H9 (cell line): ENCODE results near the gene TUBB6. TPM values are rescaled to one million over a fixed set of nuclear protein-coding genes. Genes with fewer than 3 reads are reported as not detected.

ENCODE experiments used
- DNase-seq: peaks from one replicate; pipeline ENCODE4 v3.0.0-alpha.2; 2017
- H2AFZ ChIP-seq: one replicate; pipeline ENCODE4 v1.6.1; 2013; ENCODE audit warnings: mild to moderate bottlenecking, low read length, control low read depth, moderate library complexity
- H2AK5ac ChIP-seq: 2 replicates; pipeline ENCODE4 v1.6.1; 2013; ENCODE audit warnings: low read length, control low read depth, mixed read lengths; ENCODE audit not compliant: insufficient read length
- H2BK120ac ChIP-seq: one replicate; pipeline ENCODE4 v1.6.1; 2013; ENCODE audit warnings: low read depth, mild to moderate bottlenecking, low read length, control low read depth, inconsistent platforms; ENCODE audit not compliant: poor library complexity, severe bottlenecking
- H2BK12ac ChIP-seq: 2 replicates; pipeline ENCODE4 v1.6.1; 2013; ENCODE audit warnings: low read length, control low read depth, mixed read lengths, low read depth; ENCODE audit not compliant: insufficient read length
- H2BK15ac ChIP-seq: 2 replicates; pipeline ENCODE4 v1.6.1; 2013; ENCODE audit warnings: low read depth, low read length, control low read depth
- H2BK20ac ChIP-seq: one replicate; pipeline ENCODE4 v1.6.1; 2013; ENCODE audit warnings: low read depth, mild to moderate bottlenecking, low read length, control low read depth, inconsistent platforms; ENCODE audit not compliant: poor library complexity, severe bottlenecking
- H2BK5ac ChIP-seq: 2 replicates; pipeline ENCODE4 v1.6.1; 2013; ENCODE audit warnings: low read length, control low read depth, mixed read lengths; ENCODE audit not compliant: insufficient read length
- H3K14ac ChIP-seq: 2 replicates; pipeline ENCODE4 v1.6.1; 2013; ENCODE audit warnings: low read length, control low read depth; ENCODE audit not compliant: insufficient read depth
- H3K18ac ChIP-seq: 2 replicates; pipeline ENCODE4 v1.6.1; 2013; ENCODE audit warnings: low read depth, mild to moderate bottlenecking, mixed read lengths, low read length, control low read depth; ENCODE audit not compliant: insufficient read length
- H3K23ac ChIP-seq: 2 replicates; pipeline ENCODE4 v1.6.1; 2013; ENCODE audit warnings: low read length, control low read depth, mixed read lengths, low read depth; ENCODE audit not compliant: insufficient read length
- H3K23me2 ChIP-seq: 2 replicates; pipeline ENCODE4 v1.6.1; 2013; ENCODE audit warnings: low read depth, mild to moderate bottlenecking, mixed read lengths, low read length, control low read depth; ENCODE audit not compliant: insufficient read length, poor library complexity, severe bottlenecking
- H3K27ac ChIP-seq: 2 replicates; pipeline ENCODE4 v1.5.1; 2013; ENCODE audit warnings: low read length, control low read depth, mixed read lengths, low read depth; ENCODE audit not compliant: insufficient read length
- H3K27me3 ChIP-seq: 2 replicates; pipeline ENCODE4 v1.6.1; 2013; ENCODE audit warnings: low read length, control low read depth, inconsistent platforms; ENCODE audit not compliant: insufficient read depth
- H3K4ac ChIP-seq: 2 replicates; pipeline ENCODE4 v1.6.1; 2013; ENCODE audit warnings: low read depth, mild to moderate bottlenecking, control low read depth, inconsistent platforms, low read length, moderate library complexity
- H3K4me1 ChIP-seq: 2 replicates; pipeline ENCODE4 v1.6.1; 2013; ENCODE audit warnings: low read length, control low read depth, inconsistent platforms; ENCODE audit not compliant: insufficient read depth
- H3K4me2 ChIP-seq: 2 replicates; pipeline ENCODE4 v1.6.1; 2013; ENCODE audit warnings: low read length, control low read depth, mixed read lengths; ENCODE audit not compliant: insufficient read length, insufficient read depth
- H3K56ac ChIP-seq: 2 replicates; pipeline ENCODE4 v1.6.1; 2013; ENCODE audit warnings: low read depth, mild to moderate bottlenecking, mixed read lengths, low read length, control low read depth; ENCODE audit not compliant: insufficient read length
- H3K79me1 ChIP-seq: 2 replicates; pipeline ENCODE4 v1.6.1; 2013; ENCODE audit warnings: low read depth, mild to moderate bottlenecking, moderate library complexity, low read length, control low read depth, inconsistent platforms; ENCODE audit not compliant: insufficient read depth, poor library complexity, severe bottlenecking
- H3K79me2 ChIP-seq: 2 replicates; pipeline ENCODE4 v1.6.1; 2013; ENCODE audit warnings: low read length, control low read depth, inconsistent platforms; ENCODE audit not compliant: insufficient read depth
- H3K9ac ChIP-seq: 2 replicates; pipeline ENCODE4 v1.6.1; 2013; ENCODE audit warnings: low read length, control low read depth, mixed read lengths; ENCODE audit not compliant: insufficient read length; ENCODE audit errors: extremely low read depth
- H3K9me3 ChIP-seq: one replicate; pipeline ENCODE4 v1.6.1; 2013; ENCODE audit warnings: low read depth, low read length, inconsistent platforms; ENCODE audit not compliant: control insufficient read depth
- H3T11ph ChIP-seq: one replicate; pipeline ENCODE4 v1.6.1; 2013; ENCODE audit warnings: mild to moderate bottlenecking, low read length, control low read depth, inconsistent platforms
- H4K20me1 ChIP-seq: one replicate; pipeline ENCODE4 v1.6.1; 2013; ENCODE audit not compliant: control insufficient read depth, insufficient read length, insufficient read depth
- H4K5ac ChIP-seq: 2 replicates; pipeline ENCODE4 v1.6.1; 2013; ENCODE audit warnings: low read depth, mild to moderate bottlenecking, mixed read lengths, low read length, control low read depth; ENCODE audit not compliant: insufficient read length
- H4K8ac ChIP-seq: replicated peaks from 2 replicates; pipeline ENCODE4 v1.6.1; 2013; ENCODE audit warnings: low read length, control low read depth, mixed read lengths, low read depth; ENCODE audit not compliant: insufficient read length
- H4K91ac ChIP-seq: 2 replicates; pipeline ENCODE4 v1.6.1; 2013; ENCODE audit warnings: low read depth, mild to moderate bottlenecking, moderate library complexity, mixed read lengths, low read length, control low read depth; ENCODE audit not compliant: insufficient read length
- H3K27ac Mint-ChIP-seq, 3 experiments: 2 replicates in 2 of 3; 3 replicates in 1 of 3; pipeline ENCODE4 v1.8.0; 2020 to 2021; ENCODE audit warnings: mixed read lengths in 3 of 3, mild to moderate bottlenecking in 1 of 3, moderate library complexity in 1 of 3
- H3K27me3 Mint-ChIP-seq: 2 replicates; pipeline ENCODE4 v1.8.0; 2021; ENCODE audit warnings: low read depth, mild to moderate bottlenecking, moderate library complexity, mixed read lengths
- H3K36me3 Mint-ChIP-seq, 3 experiments: 2 replicates in 2 of 3; 3 replicates in 1 of 3; pipeline ENCODE4 v1.8.0; 2020 to 2021; ENCODE audit warnings: low read depth in 3 of 3, mixed read lengths in 3 of 3; ENCODE audit not compliant: insufficient read depth in 1 of 3
- H3K4me1 Mint-ChIP-seq, 2 experiments: 2 replicates each; pipeline ENCODE4 v1.8.0; 2020; ENCODE audit warnings: mixed read lengths in 2 of 2
- H3K4me3 Mint-ChIP-seq, 2 experiments: 2 replicates in 1 of 2; 3 replicates in 1 of 2; pipeline ENCODE4 v1.8.0; 2020 to 2021; ENCODE audit warnings: mild to moderate bottlenecking in 2 of 2, mixed read lengths in 2 of 2, moderate library complexity in 1 of 2
- H3K9me3 Mint-ChIP-seq, 2 experiments: 2 replicates in 1 of 2; 3 replicates in 1 of 2; pipeline ENCODE4 v1.8.0; 2020; ENCODE audit warnings: mild to moderate bottlenecking in 2 of 2, mixed read lengths in 2 of 2, moderate library complexity in 1 of 2
- WGBS: extraction: QIAGEN DNeasy Blood & Tissue Kit; methylation state at CpG from one replicate; pipeline ENCODE4 v1.1.7; 2013; ENCODE audit warnings: missing lambda C conversion rate, low lambda C conversion rate, mixed read lengths; ENCODE audit not compliant: insufficient read length; ENCODE audit errors: extremely low coverage; 5-methylcytosine and 5-hydroxymethylcytosine counted together
- total RNA-seq: library from RNA; stranded (reverse); gene quantifications from 2 replicates; pipeline ENCODE4 v1.2.1, GENCODE V29; 2021
- TF ChIP-seq, protein P1 (sequence below): fragments of 200-600 bp; sonication (generic); conservative IDR thresholded peaks from 3 replicates; pipeline ENCODE4 v1.8.0; 2021; ENCODE audit warnings: antibody characterized with exemption, mild to moderate bottlenecking

The TUBB6 gene
- total RNA-seq, 1 experiment from 2014 or later = 134 TPM

DNA sequence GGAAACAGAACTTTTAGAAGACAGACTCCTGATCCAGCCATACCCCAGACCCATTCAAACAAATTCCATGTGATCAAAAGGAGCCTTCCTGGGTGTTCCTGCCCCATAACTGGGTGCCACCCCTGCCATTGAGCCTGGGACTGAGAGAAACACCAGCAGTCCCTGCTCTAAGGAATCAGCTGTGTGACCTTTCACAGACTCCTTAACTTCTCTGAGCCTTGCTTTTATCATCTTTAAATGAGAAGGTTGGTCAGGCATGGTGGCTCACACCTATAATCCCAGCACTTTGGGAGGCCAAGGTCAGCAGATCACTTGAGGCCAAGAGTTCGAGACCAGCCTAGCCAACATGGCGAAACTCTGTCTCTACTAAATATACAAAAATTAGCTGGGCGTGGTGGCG, 33.2 kb upstream of the TUBB6 start:
- H3K27ac ChIP-seq = no peak overlapping the region
- no peak overlapping the region for H2BK5ac ChIP-seq
- no peak overlapping the region for H2BK20ac ChIP-seq
- H3K56ac ChIP-seq = no peak overlapping the region
- no peaks in the 10 kb centered on the region; the same call in 1 of the 2 replicates for H3K27me3 ChIP-seq
- Mint-ChIP-seq H3K9me3 (no peaks in the 10 kb centered on the region), H3K27me3 (peaks cover 8% of the 10 kb centered on the region), H3K36me3 (no peaks in the 10 kb centered on the region; a peak in 1 of 7 replicates), H3K27ac (no peak overlapping the region), H3K4me1 (peaks cover 16 to 25% of the 10 kb centered on the region in 2 experiments), H3K4me3 (no peak overlapping the region)
- no peak overlapping the region for H3K14ac ChIP-seq
- no peak overlapping the region for H2BK120ac ChIP-seq
- H4K8ac ChIP-seq = no peak overlapping the region
- H3K79me1 ChIP-seq = no peaks in the 10 kb centered on the region
- H4K5ac ChIP-seq = no peak overlapping the region
- peaks cover 2% of the 10 kb centered on the region for H3K23me2 ChIP-seq
- H3K4ac ChIP-seq = no peak overlapping the region
- no peak overlapping the region for H2AK5ac ChIP-seq
- H3K9me3 ChIP-seq = no peaks in the 10 kb centered on the region
- H4K91ac ChIP-seq = no peak overlapping the region
- H2AFZ ChIP-seq = no peak overlapping the region
- no peak overlapping the region for H3K9ac ChIP-seq
- H3K23ac ChIP-seq = no peak overlapping the region
- no peak overlapping the region for H2BK15ac ChIP-seq
- no peak overlapping the region for H2BK12ac ChIP-seq
- H3T11ph ChIP-seq = no peak overlapping the region
- H4K20me1 ChIP-seq = no peaks in the 10 kb centered on the region
- WGBS = no CpG with 5 or more reads among the region's 4 CpGs
- TF ChIP-seq, protein P1, sequence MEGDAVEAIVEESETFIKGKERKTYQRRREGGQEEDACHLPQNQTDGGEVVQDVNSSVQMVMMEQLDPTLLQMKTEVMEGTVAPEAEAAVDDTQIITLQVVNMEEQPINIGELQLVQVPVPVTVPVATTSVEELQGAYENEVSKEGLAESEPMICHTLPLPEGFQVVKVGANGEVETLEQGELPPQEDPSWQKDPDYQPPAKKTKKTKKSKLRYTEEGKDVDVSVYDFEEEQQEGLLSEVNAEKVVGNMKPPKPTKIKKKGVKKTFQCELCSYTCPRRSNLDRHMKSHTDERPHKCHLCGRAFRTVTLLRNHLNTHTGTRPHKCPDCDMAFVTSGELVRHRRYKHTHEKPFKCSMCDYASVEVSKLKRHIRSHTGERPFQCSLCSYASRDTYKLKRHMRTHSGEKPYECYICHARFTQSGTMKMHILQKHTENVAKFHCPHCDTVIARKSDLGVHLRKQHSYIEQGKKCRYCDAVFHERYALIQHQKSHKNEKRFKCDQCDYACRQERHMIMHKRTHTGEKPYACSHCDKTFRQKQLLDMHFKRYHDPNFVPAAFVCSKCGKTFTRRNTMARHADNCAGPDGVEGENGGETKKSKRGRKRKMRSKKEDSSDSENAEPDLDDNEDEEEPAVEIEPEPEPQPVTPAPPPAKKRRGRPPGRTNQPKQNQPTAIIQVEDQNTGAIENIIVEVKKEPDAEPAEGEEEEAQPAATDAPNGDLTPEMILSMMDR = no peak
- no peak overlapping the region for H3K4me2 ChIP-seq
- no peaks in the 10 kb centered on the region; the same call in 1 of the 2 replicates for H3K4me1 ChIP-seq
- no peak overlapping the region for H3K18ac ChIP-seq
- DNase-seq = no peak
- H3K79me2 ChIP-seq = no peaks in the 10 kb centered on the region
